Skeletal muscle tissue (tissue), 4 donors: ENCODE results near the gene TTC9. TPM values are rescaled to one million over a fixed set of nuclear protein-coding genes. Genes with fewer than 3 reads are reported as not detected.

Experiments
- H3K27ac ChIP-seq: one replicate; pipeline ENCODE4 v1.7.0; 2013; ENCODE audit warnings: mild to moderate bottlenecking, low read depth, low read length, inconsistent platforms
- H3K27me3 ChIP-seq, 3 donors: one replicate each; pipeline ENCODE4 v1.7.0; 2013; ENCODE audit warnings: low read length in 3 of 3; ENCODE audit not compliant: control insufficient read depth in 3 of 3, insufficient read depth in 3 of 3
- H3K36me3 ChIP-seq, 3 donors: one replicate each; pipeline ENCODE4 v1.7.0; 2013; ENCODE audit warnings: low read length in 3 of 3; ENCODE audit not compliant: control insufficient read depth in 3 of 3, insufficient read depth in 3 of 3
- H3K4me1 ChIP-seq, 3 donors: one replicate each; pipeline ENCODE4 v1.7.0; 2013; ENCODE audit warnings: low read length in 3 of 3, mild to moderate bottlenecking in 3 of 3; ENCODE audit not compliant: control insufficient read depth in 3 of 3, insufficient read depth in 3 of 3
- H3K4me3 ChIP-seq, 3 donors: one replicate each; pipeline ENCODE4 v1.7.0; 2013; ENCODE audit warnings: low read length in 3 of 3
- H3K9ac ChIP-seq, 3 donors: one replicate each; pipeline ENCODE4 v1.7.0; 2013; ENCODE audit warnings: low read length in 3 of 3, mild to moderate bottlenecking in 3 of 3, moderate library complexity in 2 of 3, low read depth in 1 of 3
- H3K9me3 ChIP-seq, 3 donors: one replicate each; pipeline ENCODE4 v1.7.0; 2013; ENCODE audit warnings: low read length in 3 of 3; ENCODE audit not compliant: control insufficient read depth in 3 of 3
- total RNA-seq: library from RNA; depleted of rRNA; stranded (reverse); fragments of >200 nt; gene quantifications from one replicate; pipeline ENCODE4 v1.2.3, GENCODE V29; 2014
- donor health status: Osteomylitis.

TTC9 gene
- 1.0 TPM for total RNA-seq

GRCh38 chr14:70641548-70642302 is at the start of gene TTC9:
Gene TTC9 (plus strand): TSS chr14:70641916. CDS start chr14:70642130, 214 bp downstream.
- Histone ChIP-seq H3K9ac (peak within 1 kb of the TSS; percentile 70 to 79 (median 72)), H3K27ac (peak within 1 kb of the TSS; percentile 80), H3K36me3 (no peaks in the 10 kb centered on the region), H3K4me1 (peaks cover 20 to 32% (median 24%) of the 10 kb centered on the region in 3 donors), H3K4me3 (peak within 1 kb of the TSS; percentile 69 to 81 (median 77)), H3K27me3 (peaks cover 0 to 3% (median 0%) of the 10 kb centered on the region in 3 donors), H3K9me3 (no peaks in the 10 kb centered on the region)

- H3K4me1 ChIP-seq: peaks cover 3 to 6% (median 5%) of the 10 kb centered on the region in 3 donors
- H3K36me3 ChIP-seq: peaks cover 39 to 58% (median 57%) of the 10 kb centered on the region in 3 donors
- H3K9ac ChIP-seq: no peak overlapping the region
- H3K27ac ChIP-seq: no peak overlapping the region
- H3K9me3 ChIP-seq: no peaks in the 10 kb centered on the region
- H3K27me3 ChIP-seq: no peaks in the 10 kb centered on the region
- H3K4me3 ChIP-seq: no peak overlapping the region
Observed at GRCh38 chr14:70594461-70594860, 47.3 kb upstream of the TTC9 start.

- H3K36me3 ChIP-seq: peaks cover 35 to 47% (median 46%) of the 10 kb centered on the region in 3 donors
- no peaks in the 10 kb centered on the region for H3K9me3 ChIP-seq
- H3K4me1 ChIP-seq: peaks cover 5 to 12% (median 7%) of the 10 kb centered on the region in 3 donors
Observed at GRCh38 chr14:70595443-70596185, 46.1 kb upstream of the TTC9 start.

GRCh38 chr14:70597731-70598130 is 44.0 kb upstream of the TTC9 start:
- no peak overlapping the region for H3K9ac ChIP-seq
- H3K9me3 ChIP-seq: no peaks in the 10 kb centered on the region
- no peak overlapping the region for H3K27ac ChIP-seq
- peaks cover 27 to 35% (median 34%) of the 10 kb centered on the region in 3 donors for H3K36me3 ChIP-seq
- H3K4me3 ChIP-seq: no peak overlapping the region
- H3K27me3 ChIP-seq: no peaks in the 10 kb centered on the region
- peaks cover 7 to 12% (median 8%) of the 10 kb centered on the region in 3 donors for H3K4me1 ChIP-seq

More at GRCh38 chr14:70595443-70596185, 46.1 kb upstream of the TTC9 start:
- Histone ChIP-seq H3K4me3 (no peak overlapping the region), H3K27me3 (no peaks in the 10 kb centered on the region), H3K9ac (no peak overlapping the region), H3K27ac (no peak overlapping the region)

- Histone ChIP-seq H3K9ac (no peak overlapping the region), H3K4me3 (peak overlapping the region; percentile 80 to 99 (median 87)), H3K9me3 (no peaks in the 10 kb centered on the region), H3K36me3 (peaks cover 14 to 20% (median 19%) of the 10 kb centered on the region in 3 donors), H3K4me1 (peaks cover 7 to 12% (median 8%) of the 10 kb centered on the region in 3 donors), H3K27me3 (no peaks in the 10 kb centered on the region), H3K27ac (no peak overlapping the region)
Observed at GRCh38 chr14:70599345-70599744, 42.4 kb upstream of the TTC9 start.

- Histone ChIP-seq H3K9me3 (no peaks in the 10 kb centered on the region), H3K4me3 (peak within 1 kb of the TSS; percentile 80 to 99 (median 87))
Observed at GRCh38 chr14:70600382-70601157, 41.1 kb upstream of the TTC9 start, which contains the start of gene MED6. Gene MED6 (minus strand): TSS chr14:70600655. CDS start chr14:70600637, 18 bp downstream.

GRCh38 chr14:70601162-70601561 is 40.6 kb upstream of the TTC9 start:
- Histone ChIP-seq H3K4me3 (peak overlapping the region; percentile 60 to 75 (median 73)), H3K9ac (peak overlapping the region in 2 of 3 donors; percentile 65 to 70), H3K27me3 (no peaks in the 10 kb centered on the region), H3K4me1 (peaks cover 7 to 12% (median 8%) of the 10 kb centered on the region in 3 donors), H3K36me3 (peaks cover 0 to 2% (median under 1%) of the 10 kb centered on the region in 3 donors), H3K9me3 (no peaks in the 10 kb centered on the region), H3K27ac (peak overlapping the region; percentile 34)

More at GRCh38 chr14:70600382-70601157, 41.1 kb upstream of the TTC9 start, which contains the start of gene MED6:
- Histone ChIP-seq H3K4me1 (peaks cover 7 to 12% (median 8%) of the 10 kb centered on the region in 3 donors), H3K27ac (peak within 1 kb of the TSS; percentile 74), H3K9ac (peak within 1 kb of the TSS; percentile 73 to 95 (median 85)), H3K27me3 (no peaks in the 10 kb centered on the region), H3K36me3 (peaks cover 2 to 7% (median 6%) of the 10 kb centered on the region in 3 donors)

GRCh38 chr14:70602254-70602653 is 39.5 kb upstream of the TTC9 start:
- Histone ChIP-seq H3K4me1 (peaks cover 7 to 12% (median 8%) of the 10 kb centered on the region in 3 donors), H3K9me3 (no peaks in the 10 kb centered on the region), H3K27me3 (peaks cover 4 to 5% (median 5%) of the 10 kb centered on the region in 3 donors), H3K9ac (no peak overlapping the region), H3K36me3 (no peaks in the 10 kb centered on the region), H3K27ac (no peak overlapping the region), H3K4me3 (no peak overlapping the region)

GRCh38 chr14:70611216-70611615 is 30.5 kb upstream of the TTC9 start:
- Histone ChIP-seq H3K4me3 (no peak overlapping the region), H3K9me3 (no peaks in the 10 kb centered on the region), H3K27me3 (peaks cover 5 to 7% (median 6%) of the 10 kb centered on the region in 3 donors), H3K27ac (no peak overlapping the region), H3K9ac (no peak overlapping the region), H3K4me1 (no peaks in the 10 kb centered on the region), H3K36me3 (no peaks in the 10 kb centered on the region)
